ENCODE results near the gene TACSTD2.
"Not testable (repeated sequence)": the region's sequence is repeated elsewhere in the genome, so short reads cannot be mapped to it uniquely, and the experiment has no call there.

Gene TACSTD2
- 0 to 0.09 (median 0) reads per million in 4 experiments for total RNA-seq

- no peak for DNase-seq
Measured at GRCh38 chr1:58576727-58577653, at the start of gene TACSTD2. TSS of gene TACSTD2 (minus strand) at chr1:58577252. CDS start at chr1:58577156, 96 bp downstream.

GRCh38 chr1:58626293-58626692 is 49.2 kb upstream of the TACSTD2 start:
- no peak for DNase-seq

- not testable (repeated sequence) for DNase-seq
Measured at GRCh38 chr1:58623259-58623658, 46.2 kb upstream of the TACSTD2 start.

GRCh38 chr1:58622571-58622970 is 45.5 kb upstream of the TACSTD2 start:
- no peak for DNase-seq

GRCh38 chr1:58621391-58621790 is 44.3 kb upstream of the TACSTD2 start:
- no peak for DNase-seq

- no peak for DNase-seq
Measured at GRCh38 chr1:58620926-58621325, 43.9 kb upstream of the TACSTD2 start.

- no peak for DNase-seq
Measured at GRCh38 chr1:58620259-58620658, 43.2 kb upstream of the TACSTD2 start.

- no peak for DNase-seq
Measured at GRCh38 chr1:58619286-58620054, 42.4 kb upstream of the TACSTD2 start.

- DNase-seq: no peak
Measured at GRCh38 chr1:58618303-58618702, 41.3 kb upstream of the TACSTD2 start.

GRCh38 chr1:58611861-58612385 is 34.9 kb upstream of the TACSTD2 start:
- no peak for DNase-seq

- no peak for DNase-seq
Measured at GRCh38 chr1:58608945-58609344, 31.9 kb upstream of the TACSTD2 start.

- no peak for DNase-seq
Measured at GRCh38 chr1:58608297-58608696, 31.2 kb upstream of the TACSTD2 start.

- DNase-seq: no peak
Measured at GRCh38 chr1:58607391-58607790, 30.3 kb upstream of the TACSTD2 start.

GRCh38 chr1:58601921-58602320 is 24.9 kb upstream of the TACSTD2 start:
- DNase-seq: not testable (repeated sequence)

GRCh38 chr1:58597996-58598395 is 20.9 kb upstream of the TACSTD2 start:
- no peak for DNase-seq

- no peak for DNase-seq
Measured at GRCh38 chr1:58597076-58597475, 20.0 kb upstream of the TACSTD2 start.

- DNase-seq: no peak
Measured at GRCh38 chr1:58596631-58597052, 19.6 kb upstream of the TACSTD2 start.

- DNase-seq: no peak
Measured at GRCh38 chr1:58594546-58594945, 17.5 kb upstream of the TACSTD2 start.

- no peak for DNase-seq
Measured at GRCh38 chr1:58592522-58593134, 15.6 kb upstream of the TACSTD2 start.

GRCh38 chr1:58591806-58592205 is 14.8 kb upstream of the TACSTD2 start:
- DNase-seq: no peak

- no peak for DNase-seq
Measured at GRCh38 chr1:58590019-58590418, 13.0 kb upstream of the TACSTD2 start.

- no peak for DNase-seq
Measured at GRCh38 chr1:58588396-58588795, 11.3 kb upstream of the TACSTD2 start.

GRCh38 chr1:58587667-58588066 is 10.6 kb upstream of the TACSTD2 start:
- DNase-seq: no peak
